A549 (cell line): Measurements from ENCODE around the gene SIAH3. TPM values are rescaled to one million over a fixed set of nuclear protein-coding genes. Genes with fewer than 3 reads are reported as not detected.

Experiments used
- ATAC-seq, 2 experiments: fragments of 200-7000 bp in 1 of 2; fragments of >200 bp in 1 of 2; cut with Nextera tagmentation in 1 of 2; cut with Tn5 transposase in 1 of 2; 3 replicates each; pipeline versions ENCODE4 v1.8.0 to v1.9.1; 2018 to 2020; ENCODE audit warnings: mild to moderate bottlenecking in 1 of 2, moderate library complexity in 1 of 2
- CTCF ChIA-PET: fragments of 300-600 bp; sonication (Branson Sonifier 250); formaldehyde crosslinking; extraction: SDS; loops from one replicate; lab custom pipeline; 2021; ENCODE audit warnings: antibody characterized with exemption, inconsistent platforms; lab: Yijun Ruan, JAX
- POLR2A ChIA-PET: fragments of 350-600 bp; formaldehyde crosslinking; extraction: SDS; loops from one replicate; lab custom pipeline; 2021; ENCODE audit warnings: antibody characterized with exemption, inconsistent platforms; lab: Yijun Ruan, JAX
- DNase-seq, 2 experiments: peaks; one replicate each; pipeline versions ENCODE4 v3.0.0 to v3.0.0-alpha.2; 2011 to 2016; ENCODE audit warnings: low read depth in 1 of 2, low spot score in 1 of 2
- FAIRE-seq: peaks from 2 replicates; lab custom pipeline; 2011; peaks lifted over from hg19 to GRCh38; lab: Jason Lieb, UNC
- H3K27ac ChIP-seq, 2 experiments: fragments of >200 bp; sonication (Bioruptor Twin); formaldehyde crosslinking; 3 replicates each; pipeline ENCODE4 v1.5.1; 2016 to 2017
- H3K4me1 ChIP-seq: fragments of >200 bp; sonication (Bioruptor Twin); formaldehyde crosslinking; 3 replicates; pipeline ENCODE4 v1.6.1; 2016
- H3K4me2 ChIP-seq: fragments of >200 bp; sonication (Bioruptor Twin); formaldehyde crosslinking; 3 replicates; pipeline ENCODE4 v1.6.1; 2016
- H3K4me3 ChIP-seq: fragments of >200 bp; sonication (Bioruptor Twin); formaldehyde crosslinking; 3 replicates; pipeline ENCODE4 v1.5.1; 2016
- H3K9me3 ChIP-seq: fragments of >200 bp; sonication (Bioruptor Twin); formaldehyde crosslinking; 3 replicates; pipeline ENCODE4 v1.6.1; 2016
- BHLHE40 ChIP-seq: IDR thresholded peaks from 2 replicates; pipeline ENCODE4 v1.6.1; 2012; ENCODE audit warnings: low read depth, low read length, inconsistent platforms
- CBX8 ChIP-seq: fragments of 200-600 bp; sonication (generic); IDR thresholded peaks from 2 replicates; pipeline ENCODE4 v1.6.1; 2016
- CHD2 ChIP-seq: fragments of 150-350 bp; IDR thresholded peaks from 2 replicates; pipeline ENCODE4 v1.6.1; 2014; ENCODE audit warnings: low read length; ENCODE audit not compliant: partially characterized antibody
- E2F6 ChIP-seq: IDR thresholded peaks from 2 replicates; pipeline ENCODE4 v1.6.1; 2012; ENCODE audit warnings: low read depth, borderline replicate concordance
- ELK1 ChIP-seq: fragments of 150-350 bp; IDR thresholded peaks from 2 replicates; pipeline ENCODE4 v1.6.1; 2014; ENCODE audit warnings: low read depth, mild to moderate bottlenecking, low read length
- ESRRA ChIP-seq: fragments of 150-350 bp; IDR thresholded peaks from 2 replicates; pipeline ENCODE4 v1.6.1; 2014; ENCODE audit warnings: mild to moderate bottlenecking, low read length, borderline replicate concordance
- GATA3 ChIP-seq: IDR thresholded peaks from 2 replicates; pipeline ENCODE4 v1.6.1; 2012; ENCODE audit warnings: borderline replicate concordance
- HEYL ChIP-seq: fragments of 250-450 bp; sonication (Bioruptor Pico); IDR thresholded peaks from 2 replicates; pipeline ENCODE4 v1.8.0; 2021; ENCODE audit warnings: mild to moderate bottlenecking, moderate library complexity
- HOXA7 ChIP-seq: fragments of 250-450 bp; sonication (Bioruptor Pico); IDR thresholded peaks from 2 replicates; pipeline ENCODE4 v1.5.0; 2020; ENCODE audit warnings: mild to moderate bottlenecking, moderate library complexity
- HOXB5 ChIP-seq: fragments of 250-450 bp; sonication (Bioruptor Pico); IDR thresholded peaks from 2 replicates; pipeline ENCODE4 v1.5.0; 2020; ENCODE audit warnings: mild to moderate bottlenecking, moderate library complexity
- JUNB ChIP-seq: fragments of >200 bp; sonication (Bioruptor Twin); formaldehyde crosslinking; IDR thresholded peaks from 2 replicates; pipeline ENCODE4 v1.6.1; 2016
- KDM5A ChIP-seq: fragments of 200-600 bp; sonication (generic); IDR thresholded peaks from 2 replicates; pipeline ENCODE4 v1.6.1; 2016; ENCODE audit warnings: antibody characterized with exemption, mild to moderate bottlenecking
- NFE2L2 ChIP-seq: fragments of 150-350 bp; conservative IDR thresholded peaks from 2 replicates; pipeline ENCODE4 v1.6.1; 2014; ENCODE audit warnings: low read length
- NR3C1 ChIP-seq: fragments of >200 bp; sonication (Bioruptor Twin); formaldehyde crosslinking; IDR thresholded peaks from 3 replicates; pipeline ENCODE4 v1.6.1; 2017
- RARB ChIP-seq: fragments of 250-450 bp; sonication (Bioruptor Pico); IDR thresholded peaks from 2 replicates; pipeline ENCODE4 v1.8.0; 2021; ENCODE audit warnings: mild to moderate bottlenecking, moderate library complexity
- RCOR1 ChIP-seq: fragments of 150-350 bp; IDR thresholded peaks from 2 replicates; pipeline ENCODE4 v1.6.1; 2014; ENCODE audit warnings: antibody characterized with exemption, low read length, low read depth
- RFX5 ChIP-seq: fragments of 450-650 bp; IDR thresholded peaks from 2 replicates; pipeline ENCODE4 v1.7.1; 2014; ENCODE audit warnings: antibody characterized with exemption, mild to moderate bottlenecking, moderate library complexity
- SMC3 ChIP-seq: fragments of >200 bp; sonication (Bioruptor Twin); formaldehyde crosslinking; IDR thresholded peaks from 3 replicates; pipeline ENCODE4 v1.6.1; 2018; ENCODE audit warnings: inconsistent platforms
- SREBF2 ChIP-seq: fragments of 450-650 bp; IDR thresholded peaks from 2 replicates; pipeline ENCODE4 v1.6.1; 2014; ENCODE audit warnings: mild to moderate bottlenecking, moderate library complexity
- TP53 ChIP-seq: fragments of 250-450 bp; sonication (Bioruptor Pico); IDR thresholded peaks from 2 replicates; pipeline ENCODE4 v1.5.0; 2021; ENCODE audit warnings: mild to moderate bottlenecking, moderate library complexity
- ZC3H11A ChIP-seq: fragments of 450-650 bp; IDR thresholded peaks from 2 replicates; pipeline ENCODE4 v1.6.1; 2014; ENCODE audit warnings: antibody characterized with exemption, mild to moderate bottlenecking
- ZFP36 ChIP-seq: fragments of 450-650 bp; IDR thresholded peaks from 2 replicates; pipeline ENCODE4 v1.6.1; 2014; ENCODE audit warnings: borderline replicate concordance; ENCODE audit not compliant: partially characterized antibody
- ZNF302 ChIP-seq: fragments of 250-450 bp; sonication (Bioruptor Pico); IDR thresholded peaks from 2 replicates; pipeline ENCODE4 v1.9.0; 2021; ENCODE audit warnings: inconsistent platforms, mild to moderate bottlenecking, moderate library complexity
- ZSCAN20 ChIP-seq: fragments of 250-450 bp; sonication (Bioruptor Pico); IDR thresholded peaks from 2 replicates; pipeline ENCODE4 v1.8.0; 2022; ENCODE audit warnings: mild to moderate bottlenecking, moderate library complexity
- WGBS: methylation state at CpG from one replicate; pipeline ENCODE4 v1.1.6; 2017; ENCODE audit errors: missing lambda C conversion rate; 5-methylcytosine and 5-hydroxymethylcytosine counted together
- polyA minus RNA-seq: library from RNA; depleted of rRNA, polyadenylated mRNA; stranded (reverse); fragments of >200 nt; gene quantifications from 2 replicates; pipeline ENCODE4 v1.2.3, GENCODE V29; 2011; rRNA and poly(A)+ RNA removed
- polyA plus RNA-seq, 4 experiments: library from polyadenylated mRNA; depleted of rRNA in 3 of 4; stranded (reverse); fragments of >200 nt; fragmentation: RNase III in 1 of 4; extraction: RNeasy Plus Mini Kit Qiagen cat#74134 plus additional on column Dnase treatment in 1 of 4; gene quantifications; 2 replicates in 3 of 4; 3 replicates in 1 of 4; pipeline ENCODE4 v1.2.3, GENCODE V29; 2011 to 2017
- TF ChIP-seq, protein P1 (sequence below): IDR thresholded peaks from 2 replicates; pipeline ENCODE4 v1.6.1; 2012

SIAH3 gene
- polyA plus RNA-seq (2011; rRNA removed) (not detected in 2 replicates), polyA plus RNA-seq (2017; fragmentation: RNase III; extraction: RNeasy Plus Mini Kit Qiagen cat#74134 plus additional on column Dnase treatment) (not detected in 3 replicates), polyA minus RNA-seq (not detected in 2 replicates)
- polyA plus RNA-seq (2012; cell fraction: cytosol; rRNA removed): not detected in 2 replicates
- polyA plus RNA-seq (2012; cell fraction: nucleus; rRNA removed): not detected in 2 replicates

DNA sequence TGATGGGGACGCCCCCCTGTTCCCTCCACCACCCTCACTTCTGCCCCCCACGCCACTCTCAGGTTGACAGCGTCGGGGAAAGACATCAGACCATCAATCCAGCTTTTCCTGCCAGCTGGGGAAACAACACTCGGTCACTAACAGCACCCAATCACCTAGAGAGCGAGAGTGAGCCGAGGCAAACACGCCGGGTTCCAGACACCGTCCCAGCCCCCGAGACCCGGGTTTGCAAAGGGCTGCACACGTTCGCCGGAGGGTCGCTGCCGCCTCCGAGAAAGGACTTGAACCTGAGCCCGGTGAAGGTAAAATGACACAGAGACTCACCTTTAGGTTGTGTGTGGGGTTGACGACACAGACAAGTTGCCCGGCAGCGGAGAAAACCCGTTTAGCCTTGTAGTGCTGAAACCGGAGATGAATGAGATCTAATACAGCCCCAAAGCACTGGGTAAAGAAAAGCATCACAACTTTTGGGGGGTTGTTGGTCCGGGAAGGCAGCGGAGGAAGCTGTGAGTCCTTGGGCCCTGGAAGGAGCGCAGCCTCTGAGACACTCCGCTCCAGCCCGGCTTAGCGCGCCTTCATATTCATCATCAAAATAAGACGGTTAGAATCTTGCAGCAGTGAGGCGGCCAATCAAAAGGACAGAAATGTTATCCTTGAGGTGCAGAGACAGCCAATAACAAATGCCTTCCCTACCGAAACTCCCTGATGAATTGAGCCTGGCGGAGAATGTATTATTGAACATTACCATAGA is at the start of gene SIAH3:
SIAH3 (minus strand) TSS at position 583 of the 751 bp plus-strand sequence; CDS start at position 459, 124 bp downstream.
- peak within 1 kb of the TSS; percentile 34; the same call in 2 of the 3 replicates for H3K4me3 ChIP-seq
- WGBS: 14% methylated on average over 22 of the region's 35 CpGs
- H3K27ac ChIP-seq: no peak within 1 kb of the TSS
- DNase-seq: peak in 1 of 2 experiments; percentile 2
- TF ChIP-seq ESRRA: no peak
- TF ChIP-seq NR3C1: no peak
- no peak for TF ChIP-seq ZC3H11A
- no peak for TF ChIP-seq JUNB
- no peak for TF ChIP-seq NFE2L2
- no peak for TF ChIP-seq GATA3
- TF ChIP-seq HEYL: no peak
- no peak for TF ChIP-seq SMC3
- no peak for TF ChIP-seq BHLHE40
- TF ChIP-seq, protein P1, sequence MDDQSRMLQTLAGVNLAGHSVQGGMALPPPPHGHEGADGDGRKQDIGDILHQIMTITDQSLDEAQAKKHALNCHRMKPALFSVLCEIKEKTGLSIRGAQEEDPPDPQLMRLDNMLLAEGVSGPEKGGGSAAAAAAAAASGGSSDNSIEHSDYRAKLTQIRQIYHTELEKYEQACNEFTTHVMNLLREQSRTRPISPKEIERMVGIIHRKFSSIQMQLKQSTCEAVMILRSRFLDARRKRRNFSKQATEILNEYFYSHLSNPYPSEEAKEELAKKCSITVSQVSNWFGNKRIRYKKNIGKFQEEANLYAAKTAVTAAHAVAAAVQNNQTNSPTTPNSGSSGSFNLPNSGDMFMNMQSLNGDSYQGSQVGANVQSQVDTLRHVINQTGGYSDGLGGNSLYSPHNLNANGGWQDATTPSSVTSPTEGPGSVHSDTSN: no peak
- no peak for TF ChIP-seq CBX8
- TF ChIP-seq RCOR1: no peak
- no peak for TF ChIP-seq ZFP36
- no peak for TF ChIP-seq ZSCAN20
- H3K4me2 ChIP-seq: peak within 1 kb of the TSS; percentile 79
- ChIA-PET CTCF (no interaction called here), POLR2A (interaction anchor here (1.5 kb wide), 1 partner anchor 201 kb away, joined by 3 read pairs; the partner anchor contains the start of gene ZC3H13)
- peaks cover 11% of the 10 kb centered on the region; the same call in 1 of the 3 replicates for H3K9me3 ChIP-seq
- FAIRE-seq: no peak
- peaks cover 4% of the 10 kb centered on the region; the same call in 1 of the 3 replicates for H3K4me1 ChIP-seq
- peak; percentile 40 to 63; a peak in 3 of 6 replicates for ATAC-seq

- FAIRE-seq (no peak), DNase-seq (no peak), ATAC-seq (no peak)
- no peaks in the 10 kb centered on the region for H3K4me1 ChIP-seq
- ChIA-PET POLR2A (no interaction called here), CTCF (interaction anchor here (0.5 to 1.4 kb wide), 2 partner anchors 20 to 227 kb away, joined by 3 read pairs; no protein-coding TSS in a partner anchor)
- 3% methylated on average over 3 of the region's 3 CpGs for WGBS
- no peak overlapping the region for H3K4me2 ChIP-seq
- TF ChIP-seq RARB (CRISPR knock-in tag): no peak
- no peaks in the 10 kb centered on the region for H3K9me3 ChIP-seq
- no peak overlapping the region for H3K27ac ChIP-seq
- no peak overlapping the region for H3K4me3 ChIP-seq
Observed at GRCh38 chr13:45899406-45899805, 47.9 kb upstream of the SIAH3 start.

DNA sequence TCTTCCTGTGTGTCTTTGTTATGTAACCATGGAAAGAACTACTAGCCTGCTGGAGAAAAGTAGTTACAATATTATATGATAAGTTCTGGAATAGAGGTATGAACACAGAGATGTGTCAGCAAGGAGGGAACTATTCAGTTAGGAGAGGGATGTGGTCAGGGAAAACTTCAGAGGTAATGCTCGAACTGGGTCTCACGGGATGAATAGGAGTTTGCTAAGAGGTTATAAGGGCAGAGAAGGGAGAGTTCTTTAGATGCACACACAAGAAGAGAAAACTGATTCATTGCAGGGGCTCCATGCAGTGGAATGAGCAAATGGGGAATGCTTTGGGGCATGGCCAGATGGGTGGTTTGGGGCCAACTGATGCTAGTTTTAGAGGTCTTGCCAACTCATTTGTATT is 46.0 kb upstream of the SIAH3 start:
- FAIRE-seq (no peak), DNase-seq (no peak), ATAC-seq (no peak)
- POLR2A ChIA-PET: no interaction called here
- no peak overlapping the region for H3K4me3 ChIP-seq
- TF ChIP-seq HOXA7 (CRISPR knock-in tag) (no peak), ZNF302 (CRISPR knock-in tag) (no peak), CHD2 (no peak), ELK1 (no peak), TP53 (no peak), KDM5A (no peak), HOXB5 (no peak), RFX5 (no peak), E2F6 (no peak), SREBF2 (no peak)
- no peaks in the 10 kb centered on the region for H3K4me1 ChIP-seq
- H3K9me3 ChIP-seq: no peaks in the 10 kb centered on the region
- no peak overlapping the region for H3K27ac ChIP-seq
- no peak overlapping the region for H3K4me2 ChIP-seq
- CTCF ChIA-PET: no interaction called here
- WGBS: 11% methylated on average over 2 of the region's 2 CpGs
